Thymus (tissue), 14 donors: ENCODE data around the gene EIF1. TPM values are rescaled to one million over a fixed set of nuclear protein-coding genes. Genes with fewer than 3 reads are reported as not detected.
A peak's percentile ranks its signal among the peaks of the same experiment; 100 is the strongest.
"Not testable (repeated sequence)": the region's sequence is repeated elsewhere in the genome, so short reads cannot be mapped to it uniquely, and the experiment has no call there.

ENCODE experiments used
- DNase-seq, 9 donors: peaks; one replicate each; pipeline ENCODE4 v3.0.0-alpha.2; 2013; ENCODE audit warnings: low spot score in 9 of 9, low read depth in 6 of 9, missing footprints in 1 of 9
- H3K27ac ChIP-seq, 2 donors: one replicate each; pipeline ENCODE4 v1.5.1; 2013; ENCODE audit warnings: control low read depth in 1 of 2, low read depth in 1 of 2, low read length in 1 of 2, mild to moderate bottlenecking in 1 of 2, moderate library complexity in 1 of 2
- H3K27me3 ChIP-seq, 2 donors: one replicate each; pipeline ENCODE4 v1.5.1; 2013; ENCODE audit warnings: low read length in 1 of 2; ENCODE audit not compliant: control insufficient read depth in 2 of 2, insufficient read depth in 1 of 2
- H3K36me3 ChIP-seq, 2 donors: one replicate each; pipeline ENCODE4 v1.5.1; 2013; ENCODE audit warnings: low read length in 1 of 2, mild to moderate bottlenecking in 1 of 2, moderate library complexity in 1 of 2; ENCODE audit not compliant: control insufficient read depth in 2 of 2, insufficient read depth in 2 of 2
- H3K4me1 ChIP-seq, 2 donors: one replicate each; pipeline ENCODE4 v1.5.1; 2013; ENCODE audit warnings: low read length in 2 of 2; ENCODE audit not compliant: control insufficient read depth in 2 of 2, insufficient read depth in 2 of 2
- H3K4me3 ChIP-seq, 2 donors: one replicate each; pipeline ENCODE4 v1.5.1; 2013; ENCODE audit warnings: low read length in 2 of 2, control low read depth in 1 of 2, mild to moderate bottlenecking in 1 of 2
- H3K9me3 ChIP-seq, 2 donors: one replicate each; pipeline ENCODE4 v1.5.1; 2013; ENCODE audit warnings: low read length in 1 of 2, mild to moderate bottlenecking in 1 of 2; ENCODE audit not compliant: control insufficient read depth in 2 of 2, insufficient read depth in 1 of 2
- WGBS: extraction: QIAGEN DNeasy Blood & Tissue Kit; methylation state at CpG from one replicate; pipeline ENCODE4 v1.1.7; 2013; 5-methylcytosine and 5-hydroxymethylcytosine counted together
- long read RNA-seq, 10 donors: transcript quantifications; one replicate each; lab custom pipeline, GENCODE V29; 2026
- polyA plus RNA-seq: library from polyadenylated mRNA; stranded (reverse); fragments of 200-250 nt; gene quantifications from one replicate; pipeline ENCODE4 v1.2.3, GENCODE V29; 2013
- total RNA-seq: library from RNA; stranded (reverse); fragments of 120-200 nt; gene quantifications from one replicate; pipeline ENCODE4 v1.2.4, GENCODE V29; 2013
- donor health status: healthy.

The EIF1 gene
- total RNA-seq: 145 TPM
- polyA plus RNA-seq: 1,051 TPM
- long read RNA-seq, donor 1, transcript EIF1-203 (4 exons, 2,330 nt): major isoform, 61 of 68 reads
- long read RNA-seq, donor 1, partial matches to known transcripts: 5 of 68 reads
- long read RNA-seq, donor 1, other reads (novel, unspliced or antisense): 0 of 68 reads
- long read RNA-seq, donor 2: 0 reads
- long read RNA-seq, donor 3, transcript EIF1-205 (3 exons, 1,428 nt): minor isoform, 6 of 721 reads
- long read RNA-seq, donor 3, transcript EIF1-202 (2 exons, 2,170 nt): minor isoform, 14 of 721 reads
- long read RNA-seq, donor 3, transcript EIF1-201 (3 exons, 1,120 nt): minor isoform, 14 of 721 reads
- long read RNA-seq, donor 3, transcript EIF1-203 (4 exons, 2,330 nt): major isoform, 624 of 721 reads
- long read RNA-seq, donor 3, partial matches to known transcripts: 57 of 721 reads
- long read RNA-seq, donor 3, other reads (novel, unspliced or antisense): 6 of 721 reads
- long read RNA-seq, donor 4, transcript EIF1-203 (4 exons, 2,330 nt): major isoform, 225 of 275 reads
- long read RNA-seq, donor 4, transcript EIF1-202 (2 exons, 2,170 nt): minor isoform, 11 of 275 reads
- long read RNA-seq, donor 4, partial matches to known transcripts: 33 of 275 reads
- long read RNA-seq, donor 4, other reads (novel, unspliced or antisense): 0 of 275 reads
- long read RNA-seq, donor 5, transcript EIF1-201 (3 exons, 1,120 nt): minor isoform, 9 of 645 reads
- long read RNA-seq, donor 5, transcript EIF1-205 (3 exons, 1,428 nt): minor isoform, 5 of 645 reads
- long read RNA-seq, donor 5, transcript EIF1-203 (4 exons, 2,330 nt): major isoform, 534 of 645 reads
- long read RNA-seq, donor 5, transcript EIF1-202 (2 exons, 2,170 nt): minor isoform, 26 of 645 reads
- long read RNA-seq, donor 5, partial matches to known transcripts: 64 of 645 reads
- long read RNA-seq, donor 5, other reads (novel, unspliced or antisense): 7 of 645 reads
- long read RNA-seq, donor 6, transcript EIF1-203 (4 exons, 2,330 nt): major isoform, 426 of 448 reads
- long read RNA-seq, donor 6, transcript EIF1-202 (2 exons, 2,170 nt): minor isoform, 5 of 448 reads
- long read RNA-seq, donor 6, partial matches to known transcripts: 9 of 448 reads
- long read RNA-seq, donor 6, other reads (novel, unspliced or antisense): 5 of 448 reads
- long read RNA-seq, donor 7, transcript EIF1-203 (4 exons, 2,330 nt): major isoform, 498 of 588 reads
- long read RNA-seq, donor 7, transcript EIF1-202 (2 exons, 2,170 nt): minor isoform, 12 of 588 reads
- long read RNA-seq, donor 7, transcript EIF1-201 (3 exons, 1,120 nt): minor isoform, 6 of 588 reads
- long read RNA-seq, donor 7, partial matches to known transcripts: 61 of 588 reads
- long read RNA-seq, donor 7, other reads (novel, unspliced or antisense): 10 of 588 reads
- long read RNA-seq, donor 8, transcript EIF1-202 (2 exons, 2,170 nt): minor isoform, 6 of 269 reads
- long read RNA-seq, donor 8, transcript EIF1-201 (3 exons, 1,120 nt): minor isoform, 7 of 269 reads
- long read RNA-seq, donor 8, transcript EIF1-203 (4 exons, 2,330 nt): major isoform, 239 of 269 reads
- long read RNA-seq, donor 8, partial matches to known transcripts: 8 of 269 reads
- long read RNA-seq, donor 8, other reads (novel, unspliced or antisense): 7 of 269 reads
- long read RNA-seq, donor 9, transcript EIF1-203 (4 exons, 2,330 nt): major isoform, 281 of 318 reads
- long read RNA-seq, donor 9, transcript EIF1-202 (2 exons, 2,170 nt): minor isoform, 9 of 318 reads
- long read RNA-seq, donor 9, transcript EIF1-201 (3 exons, 1,120 nt): minor isoform, 9 of 318 reads
- long read RNA-seq, donor 9, partial matches to known transcripts: 18 of 318 reads
- long read RNA-seq, donor 9, other reads (novel, unspliced or antisense): 0 of 318 reads
- long read RNA-seq, donor 10, transcript EIF1-202 (2 exons, 2,170 nt): minor isoform, 6 of 408 reads
- long read RNA-seq, donor 10, transcript EIF1-201 (3 exons, 1,120 nt): minor isoform, 5 of 408 reads
- long read RNA-seq, donor 10, transcript EIF1-203 (4 exons, 2,330 nt): major isoform, 357 of 408 reads
- long read RNA-seq, donor 10, partial matches to known transcripts: 40 of 408 reads
- long read RNA-seq, donor 10, other reads (novel, unspliced or antisense): 0 of 408 reads

- peaks cover 44% of the 10 kb centered on the region in 2 donors for H3K36me3 ChIP-seq
- WGBS: under 1% methylated on average over 81 of the region's 81 CpGs
- H3K27ac ChIP-seq: peak within 1 kb of the TSS; percentile 99 to 100
- DNase-seq: peak; percentile 97 to 100 (median 100)
- peaks cover 0 to 23% of the 10 kb centered on the region in 2 donors for H3K4me1 ChIP-seq
- peak within 1 kb of the TSS; percentile 80 for H3K4me3 ChIP-seq
- H3K27me3 ChIP-seq: peaks cover 0 to 2% of the 10 kb centered on the region in 2 donors
- H3K9me3 ChIP-seq: no peaks in the 10 kb centered on the region
These were observed at the start of gene EIF1 for GRCh38 chr17:41688641-41689496. Gene EIF1 (plus strand): TSS chr17:41688885. CDS start chr17:41689039, 154 bp downstream.

- 89% methylated on average over 6 of the region's 6 CpGs for WGBS
- no peak for DNase-seq
- Histone ChIP-seq H3K9me3 (no peaks in the 10 kb centered on the region), H3K4me1 (no peaks in the 10 kb centered on the region), H3K4me3 (no peak overlapping the region), H3K36me3 (no peaks in the 10 kb centered on the region), H3K27ac (no peak overlapping the region), H3K27me3 (no peaks in the 10 kb centered on the region)
These were observed 49.7 kb upstream of the EIF1 start for GRCh38 chr17:41638941-41639340.

- no peak for DNase-seq
- H3K27me3 ChIP-seq: no peaks in the 10 kb centered on the region
- H3K4me3 ChIP-seq: no peak overlapping the region
- H3K9me3 ChIP-seq: no peaks in the 10 kb centered on the region
- H3K4me1 ChIP-seq: no peaks in the 10 kb centered on the region
- WGBS: 96% methylated on average over 7 of the region's 7 CpGs
- H3K27ac ChIP-seq: no peak overlapping the region
- no peaks in the 10 kb centered on the region for H3K36me3 ChIP-seq
These were observed 48.9 kb upstream of the EIF1 start for GRCh38 chr17:41639492-41640473.

GRCh38 chr17:41640596-41640995 is 48.1 kb upstream of the EIF1 start:
- WGBS: 97% methylated on average over 5 of the region's 5 CpGs
- not testable (repeated sequence) for H3K36me3 ChIP-seq, H3K4me3 ChIP-seq, H3K4me1 ChIP-seq, H3K9me3 ChIP-seq, H3K27me3 ChIP-seq, H3K27ac ChIP-seq, DNase-seq

- 97% methylated on average over 13 of the region's 13 CpGs for WGBS
- Histone ChIP-seq H3K36me3 (no peaks in the 10 kb centered on the region), H3K27ac (no peak overlapping the region), H3K9me3 (no peaks in the 10 kb centered on the region), H3K4me3 (no peak overlapping the region), H3K27me3 (peaks cover 0 to 3% of the 10 kb centered on the region in 2 donors), H3K4me1 (no peaks in the 10 kb centered on the region)
- DNase-seq: no peak
These were observed 46.2 kb upstream of the EIF1 start for GRCh38 chr17:41642252-41643156.

GRCh38 chr17:41647038-41647813 is 41.5 kb upstream of the EIF1 start:
- 86% methylated on average over 15 of the region's 15 CpGs for WGBS
- Histone ChIP-seq H3K27ac (no peak overlapping the region), H3K4me3 (no peak overlapping the region), H3K36me3 (no peaks in the 10 kb centered on the region), H3K4me1 (peaks cover 9 to 20% of the 10 kb centered on the region in 2 donors), H3K27me3 (peaks cover 0 to 12% of the 10 kb centered on the region in 2 donors), H3K9me3 (no peaks in the 10 kb centered on the region)
- DNase-seq: no peak
